ENCODE data around the gene UNC5A.

DNA sequence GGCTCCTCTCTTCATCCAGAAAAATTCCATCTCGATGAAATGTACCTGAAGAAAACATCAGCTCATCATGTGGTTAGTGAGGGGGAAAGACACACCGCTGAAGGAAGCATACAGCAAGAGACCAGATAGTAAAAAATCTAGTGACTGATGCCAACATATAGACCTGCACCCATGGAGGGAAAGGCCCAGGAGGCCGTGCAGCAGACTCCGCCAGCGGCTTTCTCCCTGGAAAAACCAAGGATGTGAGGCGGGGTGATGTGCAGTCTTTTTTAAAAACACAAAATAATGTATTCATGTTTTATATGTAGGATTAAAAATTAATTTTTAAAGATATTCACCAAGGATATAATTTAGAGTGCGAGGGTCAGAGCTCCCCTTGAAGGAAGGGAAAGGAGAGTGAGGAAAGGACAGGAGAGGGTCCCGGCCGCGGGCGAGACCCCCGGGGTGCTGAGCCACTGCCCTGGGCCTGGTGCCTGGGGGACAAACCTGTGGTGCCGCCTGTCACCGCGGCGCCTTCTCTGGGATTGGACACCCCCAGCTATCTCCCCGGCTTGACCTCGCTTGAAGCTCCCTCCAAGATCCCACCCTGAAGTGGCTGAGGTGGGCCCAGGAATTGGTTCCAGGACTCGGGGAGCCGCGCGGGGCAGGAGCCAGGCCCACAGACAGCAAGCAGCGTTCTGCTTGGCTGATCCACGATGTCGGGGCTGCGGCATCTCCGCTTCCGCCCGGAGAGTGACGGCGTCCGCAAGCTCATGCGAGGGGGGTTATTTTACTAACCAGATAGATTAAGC, 12.1 kb upstream of the UNC5A start:
- no peak for TF ChIP-seq CTCF (IDR thresholded peaks at IDR 0.05)
- TF ChIP-seq POLR2A (IDR thresholded peaks at IDR 0.05): no peak
